ENCODE results near the gene CYB5RL.

Gene CYB5RL

DNA sequence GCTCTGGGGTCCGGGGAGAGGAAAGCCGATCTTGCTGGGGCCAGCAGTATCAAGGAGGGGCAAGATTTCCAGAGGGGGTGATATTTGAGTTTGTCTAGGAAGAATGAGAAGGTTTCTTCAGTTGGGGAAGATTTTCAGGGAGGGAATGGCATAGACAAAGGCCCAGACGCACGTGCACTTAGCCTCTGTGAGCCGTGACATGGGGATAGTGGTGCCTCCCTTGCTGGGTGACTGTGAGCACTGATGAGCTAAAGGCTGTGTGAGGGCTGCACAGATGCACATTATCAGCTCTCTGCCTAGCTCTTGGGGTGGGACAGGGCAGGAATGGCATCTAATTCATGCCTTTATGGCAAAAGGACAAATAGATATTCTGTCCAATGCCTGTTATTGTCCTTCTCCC is 48.8 kb downstream of the CYB5RL start:
- FAIRE-seq (no peak), DNase-seq (ENCODE audit: insufficient read length, low spot score) (no peak)
- no peak for TF ChIP-seq POLR2A (IDR thresholded peaks at IDR 0.05; ENCODE audit: low read depth, low read length)

All from H54 (cell line).